Measurements from ENCODE around the gene CTSW.

DNA sequence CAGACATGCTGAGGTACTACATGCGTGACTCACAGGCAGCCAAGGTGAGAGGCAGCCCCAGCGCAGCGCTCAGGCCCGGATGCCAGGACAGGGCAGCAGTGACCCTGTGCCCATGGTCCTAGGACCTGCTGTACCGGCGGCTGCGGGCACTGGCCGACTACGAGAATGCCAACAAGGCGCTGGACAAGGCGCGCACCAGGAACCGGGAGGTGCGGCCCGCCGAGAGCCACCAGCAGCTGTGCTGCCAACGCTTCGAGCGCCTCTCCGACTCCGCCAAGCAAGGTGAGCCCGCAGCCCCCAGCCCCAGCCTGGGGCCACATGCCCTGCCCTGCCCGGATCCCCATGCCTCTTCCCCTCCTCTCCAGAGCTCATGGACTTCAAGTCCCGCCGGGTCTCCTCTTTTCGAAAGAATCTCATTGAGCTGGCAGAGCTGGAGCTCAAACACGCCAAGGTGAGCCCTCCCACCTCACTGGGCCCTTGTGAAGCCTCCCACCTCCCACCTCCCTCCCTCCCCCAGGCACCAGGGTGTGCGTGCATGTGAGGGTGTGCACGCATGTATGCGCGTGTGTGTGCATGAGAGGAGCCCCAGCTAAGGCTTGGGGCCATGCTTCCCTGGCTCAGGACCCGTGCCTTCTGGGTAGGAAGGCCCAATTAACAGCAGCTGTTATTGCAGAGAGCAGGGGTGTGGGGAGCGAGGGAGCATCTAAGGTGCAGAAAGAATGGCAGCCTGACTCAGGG lies 27.0 kb upstream of the CTSW start:
- TF ChIP-seq, protein P1, sequence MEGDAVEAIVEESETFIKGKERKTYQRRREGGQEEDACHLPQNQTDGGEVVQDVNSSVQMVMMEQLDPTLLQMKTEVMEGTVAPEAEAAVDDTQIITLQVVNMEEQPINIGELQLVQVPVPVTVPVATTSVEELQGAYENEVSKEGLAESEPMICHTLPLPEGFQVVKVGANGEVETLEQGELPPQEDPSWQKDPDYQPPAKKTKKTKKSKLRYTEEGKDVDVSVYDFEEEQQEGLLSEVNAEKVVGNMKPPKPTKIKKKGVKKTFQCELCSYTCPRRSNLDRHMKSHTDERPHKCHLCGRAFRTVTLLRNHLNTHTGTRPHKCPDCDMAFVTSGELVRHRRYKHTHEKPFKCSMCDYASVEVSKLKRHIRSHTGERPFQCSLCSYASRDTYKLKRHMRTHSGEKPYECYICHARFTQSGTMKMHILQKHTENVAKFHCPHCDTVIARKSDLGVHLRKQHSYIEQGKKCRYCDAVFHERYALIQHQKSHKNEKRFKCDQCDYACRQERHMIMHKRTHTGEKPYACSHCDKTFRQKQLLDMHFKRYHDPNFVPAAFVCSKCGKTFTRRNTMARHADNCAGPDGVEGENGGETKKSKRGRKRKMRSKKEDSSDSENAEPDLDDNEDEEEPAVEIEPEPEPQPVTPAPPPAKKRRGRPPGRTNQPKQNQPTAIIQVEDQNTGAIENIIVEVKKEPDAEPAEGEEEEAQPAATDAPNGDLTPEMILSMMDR (IDR thresholded peaks at IDR 0.05): no peak
- no peak for TF ChIP-seq POLR2A (IDR thresholded peaks at IDR 0.05)
